ENCODE results near the gene ABCC5.
"Not testable (repeated sequence)": the region's sequence is repeated elsewhere in the genome, so short reads cannot be mapped to it uniquely, and the experiment has no call there.

ABCC5 gene

DNA sequence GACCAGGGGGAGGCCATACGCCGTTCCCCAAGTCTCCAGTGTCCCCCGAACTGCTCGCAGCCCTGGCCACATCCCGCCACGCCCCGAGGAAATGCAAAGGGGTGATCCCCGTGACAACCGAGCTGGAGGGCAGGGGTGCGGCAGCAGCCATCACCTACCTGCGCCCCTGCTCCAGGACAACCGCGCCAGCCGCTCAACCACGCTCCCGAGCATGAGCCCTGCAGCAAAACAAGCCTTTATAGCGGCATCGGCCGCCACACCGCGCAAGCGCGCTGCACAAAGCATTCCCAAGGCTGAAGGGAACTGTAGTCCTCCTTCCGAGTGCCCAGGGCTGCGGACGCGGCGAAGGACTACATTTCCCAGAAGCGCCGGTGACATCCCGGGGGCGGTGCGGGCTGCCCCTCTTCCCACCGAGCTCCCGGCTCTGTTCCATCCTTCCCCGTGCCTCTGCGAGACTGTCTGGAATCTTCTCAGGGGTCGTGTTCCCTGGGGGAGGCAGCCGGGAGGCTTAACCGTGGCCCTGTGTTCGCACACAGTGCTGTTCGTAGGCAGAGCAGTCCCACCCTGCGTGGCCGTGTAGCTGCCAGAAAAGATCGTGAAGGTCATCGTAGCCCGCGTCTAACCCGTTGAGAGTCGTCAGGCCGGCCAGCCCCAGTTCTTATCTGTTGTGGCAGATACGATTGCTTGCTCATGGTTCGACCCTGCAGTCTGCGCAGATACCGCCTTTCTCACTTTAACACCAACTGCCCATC lies at the start of gene ABCC5:
Gene ABCC5, minus strand, starts transcription at position 213 of the 752 bp plus-strand sequence. CDS start 3,492 bp downstream, outside the sequence.
- peak; percentile 70 to 97 (median 92) for DNase-seq

DNA sequence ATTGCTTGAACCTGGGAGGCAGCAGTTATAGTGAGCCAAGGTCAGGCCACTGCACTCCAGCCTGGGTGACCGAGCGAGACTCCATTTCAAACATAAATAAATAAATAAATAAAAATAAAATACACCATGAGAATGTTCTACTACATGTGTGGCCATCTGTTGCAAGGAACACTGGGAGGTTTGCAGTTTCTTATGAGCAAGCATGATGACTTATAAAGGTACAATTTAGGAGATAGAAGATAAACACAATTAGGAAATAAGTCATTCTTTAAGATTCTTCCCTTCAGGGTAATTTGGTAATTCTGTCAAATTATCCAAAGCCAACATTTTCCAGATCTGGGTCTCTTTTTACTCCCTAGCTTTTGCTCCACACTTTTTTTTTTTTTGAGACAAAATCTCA lies 48.5 kb upstream of the ABCC5 start:
- no peak for DNase-seq

DNA sequence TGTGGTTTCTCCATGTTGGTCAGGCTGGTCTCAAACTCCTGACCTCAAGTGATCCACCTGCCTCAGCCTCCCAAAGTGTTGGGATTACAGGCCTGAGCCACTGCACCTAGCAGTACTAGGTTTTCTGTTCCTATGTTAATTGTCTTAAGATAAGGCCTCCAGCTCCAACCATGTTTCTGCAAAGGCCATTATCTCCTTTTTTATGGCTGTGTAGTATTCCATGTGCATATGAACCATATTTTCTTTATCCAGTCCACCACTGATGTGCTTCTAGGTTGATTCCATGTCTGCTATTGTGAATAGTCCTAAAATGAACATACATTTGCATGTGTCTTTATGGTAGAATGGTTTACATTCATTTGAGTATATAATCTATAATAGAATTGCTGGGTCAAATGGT lies 45.0 kb upstream of the ABCC5 start:
- DNase-seq, result no peak

DNA sequence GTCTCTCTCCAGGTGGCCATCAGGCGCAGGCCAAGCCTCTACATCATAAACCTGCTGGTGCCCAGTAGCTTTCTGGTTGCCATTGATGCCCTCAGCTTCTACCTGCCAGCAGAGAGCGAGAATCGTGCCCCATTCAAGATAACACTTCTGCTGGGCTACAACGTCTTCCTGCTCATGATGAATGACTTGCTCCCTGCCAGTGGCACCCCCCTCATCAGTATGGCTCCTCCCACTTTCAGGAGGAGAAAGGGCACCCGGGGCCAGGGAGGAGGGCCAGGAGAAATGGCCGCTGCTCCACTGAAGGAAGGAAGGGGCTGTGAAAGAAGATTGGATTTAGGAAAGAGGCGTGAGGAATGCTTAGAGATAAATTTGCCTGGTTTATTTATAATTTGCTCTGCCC lies 41.7 kb upstream of the ABCC5 start:
- no peak for DNase-seq

DNA sequence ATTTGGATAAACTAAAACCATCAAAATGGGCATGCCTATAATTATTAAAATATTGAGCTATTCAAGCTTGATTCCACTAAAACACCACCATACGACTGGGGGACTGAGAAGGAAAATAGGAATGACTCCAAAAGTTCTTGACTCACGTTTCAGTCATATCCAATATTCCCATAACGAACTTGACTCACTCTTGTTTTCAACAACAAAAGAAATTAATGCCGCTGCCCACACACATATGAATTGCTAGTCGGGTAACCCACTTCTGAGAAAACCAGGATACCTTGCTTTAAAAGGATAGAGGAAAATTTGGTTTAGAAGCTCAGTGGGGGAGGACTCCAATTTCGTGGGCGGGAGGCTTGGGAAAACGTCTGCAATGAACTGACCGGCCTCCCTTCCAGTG lies 40.3 kb upstream of the ABCC5 start:
- no peak for DNase-seq

DNA sequence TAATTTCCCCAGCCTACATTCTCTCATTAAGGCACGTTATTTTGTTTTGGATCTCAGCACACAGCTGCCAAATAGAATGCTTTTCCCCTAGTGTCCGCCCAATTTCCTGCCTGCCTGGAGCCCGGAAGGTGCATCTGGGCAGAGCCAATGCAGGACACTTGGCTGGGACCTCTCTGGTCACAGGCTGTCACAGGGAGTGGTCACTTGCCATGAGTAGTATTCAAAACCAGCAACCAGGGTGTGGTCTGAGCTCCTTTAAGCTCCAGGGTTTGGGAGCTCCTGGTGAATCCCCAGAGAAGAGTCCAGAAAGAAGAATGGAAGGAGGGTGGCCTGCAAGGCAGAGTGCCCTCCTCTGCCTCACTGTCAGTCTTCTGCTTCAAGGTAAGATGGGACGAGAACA lies 35.1 kb upstream of the ABCC5 start, which contains the start of gene HTR3C:
Gene HTR3C, plus strand, starts transcription at position 281 of the 400 bp plus-strand sequence. Its CDS starts 34 bp downstream, at position 315.
- no peak for DNase-seq

DNA sequence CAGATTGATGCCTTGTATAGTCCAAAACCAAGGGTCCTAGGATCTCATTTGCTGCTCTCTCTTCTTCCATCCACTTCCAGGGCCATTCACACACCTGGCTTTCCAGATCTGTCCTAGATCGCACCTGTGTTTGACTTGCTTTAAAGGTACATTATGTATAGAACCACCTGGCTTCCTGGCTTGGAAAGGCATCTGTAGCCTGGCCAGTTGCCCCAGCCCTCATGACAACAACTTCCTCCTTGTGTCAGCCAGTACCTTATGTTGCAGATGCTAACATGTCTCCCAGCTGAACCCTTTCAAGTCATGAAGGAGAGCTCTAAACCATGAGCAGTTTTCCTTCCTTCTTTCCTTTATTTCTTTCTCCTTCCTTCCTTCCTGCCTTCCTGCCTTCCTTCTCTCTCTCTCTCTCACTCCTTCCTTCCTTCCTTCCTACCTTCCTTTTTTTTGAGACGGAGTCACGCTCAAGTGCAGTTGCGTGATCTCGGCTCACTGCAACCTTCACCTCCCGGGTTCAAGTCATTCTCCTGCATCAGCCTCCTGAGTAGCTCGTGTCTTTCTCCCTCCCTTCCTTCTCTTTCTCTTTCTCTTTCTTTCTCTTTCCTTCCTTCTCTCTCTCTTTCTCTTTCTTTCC lies 32.6 kb upstream of the ABCC5 start:
- no peak for DNase-seq

DNA sequence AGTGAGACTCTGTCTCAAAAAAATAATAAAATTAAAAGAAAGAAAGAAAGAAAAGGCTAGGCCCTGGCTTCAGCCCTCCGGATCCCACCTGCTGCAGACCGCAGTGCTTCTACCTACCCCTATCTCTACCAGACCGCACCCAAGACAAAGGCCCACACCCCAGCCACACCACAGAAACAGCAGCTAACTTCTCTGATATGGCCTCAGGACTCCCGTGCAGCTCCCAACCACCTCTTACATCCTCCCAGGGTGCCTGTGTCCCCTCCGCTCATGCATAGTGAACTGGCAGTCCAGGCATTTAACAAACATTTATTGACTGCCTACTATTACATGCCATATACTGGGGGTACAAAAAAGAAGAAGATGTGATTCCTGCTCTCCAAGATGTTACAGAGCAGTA lies 28.3 kb upstream of the ABCC5 start:
- no peak for DNase-seq

DNA sequence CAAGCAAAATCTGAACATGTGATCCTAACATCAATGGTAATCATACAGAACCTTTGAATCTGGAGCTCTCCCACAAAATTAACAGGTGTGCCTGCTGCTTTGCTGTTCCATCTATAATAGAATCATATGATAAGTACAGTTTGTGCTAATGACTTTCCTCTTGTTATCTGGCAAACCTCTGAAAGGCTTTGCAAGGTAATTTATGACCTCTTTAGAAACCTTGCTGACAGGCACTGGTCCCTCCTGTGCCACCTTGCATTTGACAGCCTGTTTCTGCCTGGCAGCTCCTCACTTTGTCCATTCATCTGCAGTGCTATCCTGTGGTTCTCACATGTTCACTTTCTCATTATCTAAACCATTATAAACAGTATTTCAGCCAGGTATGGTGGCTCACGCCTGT lies 24.9 kb upstream of the ABCC5 start:
- no peak for DNase-seq

DNA sequence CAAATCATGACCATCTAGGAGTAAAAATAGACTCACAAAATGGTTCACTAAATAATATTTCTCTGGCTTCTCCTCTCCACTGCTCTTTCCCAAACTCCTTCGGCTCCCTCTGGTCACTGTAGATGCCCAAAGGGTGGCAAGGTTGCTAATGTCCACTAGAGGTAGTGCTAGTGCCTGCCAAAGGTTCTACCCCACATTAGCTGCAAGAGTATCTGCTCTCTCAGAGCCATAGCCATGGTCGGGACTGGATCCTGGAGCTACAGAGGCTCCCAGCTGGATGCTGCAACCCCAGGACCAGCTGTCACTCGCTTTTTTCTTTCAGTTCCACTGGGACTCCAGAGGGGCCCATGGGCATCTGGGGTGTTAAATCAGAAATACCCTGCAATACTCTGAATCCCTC lies 22.3 kb upstream of the ABCC5 start:
- no peak for DNase-seq

DNA sequence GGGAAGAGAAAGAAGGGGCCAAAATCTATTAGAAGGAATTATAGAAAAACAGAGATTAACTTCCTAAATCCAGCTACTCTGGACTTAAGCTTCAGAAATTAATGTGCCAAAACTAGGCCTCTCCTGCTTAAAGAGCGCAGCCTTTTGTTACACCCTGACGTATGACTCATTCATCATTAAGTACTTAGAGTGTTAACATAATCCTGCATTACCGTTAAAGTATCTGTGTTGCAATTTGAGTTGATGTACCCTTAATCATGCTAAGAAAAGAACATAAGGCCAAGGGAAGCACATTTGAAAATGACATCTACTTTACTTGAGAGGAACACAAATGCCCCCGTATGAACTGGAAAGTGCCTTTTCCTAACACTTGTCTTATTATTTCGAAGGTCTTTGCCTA lies 21.7 kb upstream of the ABCC5 start:
- peak in 2 of 56 donors; percentile 6 to 11 for DNase-seq

DNA sequence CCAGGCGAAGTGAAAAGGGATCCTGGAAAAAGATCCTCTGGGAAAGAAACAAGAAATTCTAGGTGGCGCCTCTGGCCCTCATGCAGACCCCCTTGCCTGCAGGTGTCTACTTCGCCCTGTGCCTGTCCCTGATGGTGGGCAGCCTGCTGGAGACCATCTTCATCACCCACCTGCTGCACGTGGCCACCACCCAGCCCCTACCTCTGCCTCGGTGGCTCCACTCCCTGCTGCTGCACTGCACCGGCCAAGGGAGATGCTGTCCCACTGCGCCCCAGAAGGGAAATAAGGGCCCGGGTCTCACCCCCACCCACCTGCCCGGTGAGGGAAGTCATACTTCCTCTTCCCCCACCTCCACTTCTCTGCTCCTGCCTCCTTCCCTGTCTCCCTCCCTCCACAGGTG lies 20.6 kb upstream of the ABCC5 start:
- DNase-seq, result not testable (repeated sequence)

DNA sequence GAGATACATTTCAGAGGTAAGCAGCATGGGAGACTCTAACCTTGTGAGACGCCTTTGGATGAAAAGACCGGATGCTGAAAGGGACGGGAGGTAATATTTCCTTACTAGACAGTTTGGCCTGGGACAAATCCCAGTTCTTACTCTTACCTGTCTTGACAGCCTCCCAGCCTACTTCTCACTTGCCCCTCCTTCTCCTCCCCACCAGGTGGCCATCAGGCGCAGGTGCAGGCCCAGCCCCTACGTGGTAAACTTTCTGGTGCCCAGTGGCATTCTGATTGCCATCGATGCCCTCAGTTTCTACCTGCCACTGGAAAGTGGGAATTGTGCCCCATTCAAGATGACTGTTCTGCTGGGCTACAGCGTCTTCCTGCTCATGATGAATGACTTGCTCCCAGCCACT lies 20.1 kb upstream of the ABCC5 start:
- no peak for DNase-seq

DNA sequence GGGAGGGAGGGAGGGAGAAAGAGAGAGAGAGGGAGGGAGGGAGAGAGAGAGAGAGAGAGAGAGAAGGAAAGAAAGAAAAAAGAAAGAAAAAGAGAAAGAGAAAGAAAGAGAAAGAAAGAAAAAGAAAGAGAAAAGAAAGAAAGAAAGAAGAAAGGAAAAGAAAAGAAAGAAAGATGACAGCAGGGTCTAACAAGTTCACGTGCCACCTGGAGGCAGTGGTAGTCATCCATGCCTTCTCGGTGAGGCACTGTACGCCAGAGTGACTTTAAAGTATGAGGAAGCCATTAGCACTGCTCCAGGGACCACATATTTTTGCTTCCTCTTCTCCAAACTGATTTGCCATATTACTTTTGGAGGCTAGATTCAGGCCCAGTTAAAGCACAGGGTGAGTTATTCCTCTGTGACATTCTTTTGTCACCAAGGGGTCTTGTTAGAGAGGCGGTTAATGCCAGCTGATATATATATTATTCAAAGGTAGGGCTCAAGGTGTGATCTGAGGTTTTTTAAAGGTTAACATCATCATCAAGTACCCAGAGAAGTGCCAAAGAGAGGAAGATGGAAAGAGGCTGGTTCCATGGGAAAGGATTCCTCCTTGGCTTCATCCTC lies 13.6 kb upstream of the ABCC5 start, which contains the start of gene HTR3D:
Gene HTR3D, plus strand, starts transcription at position 556 of the 606 bp plus-strand sequence. Its CDS starts 0 bp downstream, at position 556.
- DNase-seq, result no peak

DNA sequence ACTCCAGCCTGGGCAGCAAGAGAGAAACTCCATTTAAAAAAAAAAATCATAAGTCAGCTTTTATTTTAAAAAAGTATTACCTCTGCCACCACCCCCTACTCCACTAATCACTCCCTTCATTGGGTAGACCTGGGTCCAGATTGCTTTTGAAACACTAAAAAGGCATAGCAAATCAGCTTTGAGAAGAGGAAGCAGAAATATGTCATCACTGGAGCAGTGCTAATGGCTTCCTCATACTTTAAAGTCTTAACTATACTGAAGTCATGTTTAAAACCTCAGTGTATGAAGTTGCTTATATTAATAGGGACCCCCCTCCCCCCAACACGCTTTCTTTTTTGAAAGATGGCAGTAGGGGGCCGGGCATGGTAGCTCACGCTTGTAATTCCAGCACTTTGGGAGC lies 12.9 kb upstream of the ABCC5 start:
- no peak for DNase-seq

DNA sequence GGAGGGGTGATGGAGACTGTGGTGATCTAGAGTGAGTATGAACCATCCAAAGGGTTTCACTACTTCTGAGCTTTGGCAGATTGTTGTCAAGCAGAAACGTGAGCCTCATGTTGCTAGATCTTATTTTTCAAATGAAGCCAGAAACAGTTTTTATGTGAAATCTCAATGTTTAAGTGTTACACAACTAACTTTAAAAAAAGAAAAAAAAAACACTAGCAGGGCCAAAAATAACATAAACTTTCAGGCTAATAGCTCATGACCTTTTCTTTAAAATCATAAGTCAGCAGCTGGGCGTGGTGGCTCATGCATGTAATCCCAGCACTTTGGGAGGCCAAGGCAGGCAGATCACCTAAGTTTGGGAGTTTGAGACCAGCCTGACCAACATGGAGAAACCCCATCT lies 11.8 kb upstream of the ABCC5 start:
- DNase-seq, result no peak

DNA sequence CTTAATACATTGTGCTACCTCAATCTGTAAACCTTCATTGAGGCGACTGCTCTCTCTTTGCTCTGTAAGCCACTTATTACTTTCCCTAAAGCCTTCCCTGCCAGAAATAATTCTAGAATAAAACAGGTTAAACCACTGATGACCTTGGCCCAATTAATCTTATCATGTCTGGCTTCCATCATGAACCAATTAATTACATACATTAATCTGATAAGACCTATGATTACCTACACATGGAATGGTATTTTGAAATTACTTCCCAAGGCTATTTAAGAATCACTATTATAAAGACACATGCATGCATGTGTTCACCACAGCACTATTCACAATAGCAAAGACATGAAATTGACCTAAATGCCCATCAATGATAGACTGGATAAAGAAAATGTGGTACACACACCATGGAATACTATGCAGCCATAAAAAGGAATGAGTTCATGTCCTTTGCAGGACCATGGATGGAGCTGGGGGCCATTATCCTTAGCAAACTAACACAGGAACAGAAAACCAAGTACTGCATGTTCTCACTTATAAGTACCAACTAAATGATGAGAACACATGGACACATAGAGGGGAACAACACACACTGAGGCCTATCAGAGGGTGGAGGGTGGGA lies 10.7 kb upstream of the ABCC5 start:
- not testable (repeated sequence) for DNase-seq

DNA sequence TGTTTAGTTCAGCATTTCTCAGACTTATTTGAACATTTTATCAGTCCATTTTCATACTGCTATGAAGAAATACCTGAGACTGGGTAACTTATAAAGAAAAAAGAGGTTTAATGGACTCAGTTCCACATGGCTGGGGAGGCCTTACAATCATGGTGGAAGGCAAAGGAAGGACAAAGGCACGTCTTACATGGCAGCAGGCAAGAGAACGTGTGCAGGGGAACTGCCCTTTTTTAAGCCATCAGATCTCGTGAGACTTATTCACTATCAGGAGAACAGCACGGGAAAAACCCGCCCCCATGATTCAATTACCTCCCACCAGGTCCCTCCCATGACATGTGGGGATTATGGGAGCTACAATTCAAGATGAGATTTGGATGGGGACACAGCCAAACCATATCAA lies 7.6 kb upstream of the ABCC5 start:
- not testable (repeated sequence) for DNase-seq

DNA sequence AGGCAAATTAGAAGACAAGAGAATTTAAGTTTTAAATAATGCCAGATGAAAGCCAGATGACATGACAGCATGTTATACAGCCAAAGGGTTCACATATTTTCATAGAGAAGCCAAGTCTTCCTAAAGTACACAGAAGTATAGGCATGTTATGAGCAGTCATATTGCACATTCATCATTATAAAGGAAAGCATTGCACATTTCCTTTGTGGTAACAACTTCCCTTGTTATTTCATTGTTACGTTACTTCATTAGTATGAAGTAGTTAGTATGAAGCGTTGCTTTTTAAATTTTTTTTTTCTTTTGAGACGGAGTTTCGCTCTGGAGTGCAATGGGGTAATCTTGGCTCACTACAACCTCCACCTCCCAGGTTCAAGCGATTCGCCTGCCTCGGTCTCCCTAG lies 4.6 kb upstream of the ABCC5 start:
- no peak for DNase-seq

DNA sequence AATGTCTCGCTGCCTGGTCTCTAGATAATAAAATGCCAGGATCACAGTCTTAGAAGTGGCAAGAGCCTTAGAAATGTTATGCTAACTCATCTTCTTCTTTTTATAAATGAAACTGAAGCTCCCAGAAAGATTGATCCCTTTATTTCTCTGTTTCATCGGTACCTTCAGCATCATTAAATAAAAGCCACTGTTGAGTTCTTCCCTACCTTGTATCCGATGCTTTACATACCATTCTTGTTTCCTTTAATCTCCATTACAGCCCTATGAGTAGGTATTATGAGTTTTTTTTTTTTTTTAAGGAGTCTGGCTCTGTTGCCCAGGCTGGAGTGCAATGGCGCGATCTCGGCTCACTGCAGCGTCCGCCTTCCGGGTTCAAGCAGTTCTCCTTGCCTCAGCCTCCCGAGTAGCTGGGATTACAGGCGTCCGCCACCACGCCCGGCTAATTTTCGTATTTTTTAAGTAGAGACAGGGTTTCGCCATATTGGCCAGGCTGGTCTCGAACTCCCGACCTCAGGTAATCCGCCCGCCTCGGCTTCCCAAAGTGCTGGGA lies 815 bp upstream of the ABCC5 start:
- no peak for DNase-seq

DNA sequence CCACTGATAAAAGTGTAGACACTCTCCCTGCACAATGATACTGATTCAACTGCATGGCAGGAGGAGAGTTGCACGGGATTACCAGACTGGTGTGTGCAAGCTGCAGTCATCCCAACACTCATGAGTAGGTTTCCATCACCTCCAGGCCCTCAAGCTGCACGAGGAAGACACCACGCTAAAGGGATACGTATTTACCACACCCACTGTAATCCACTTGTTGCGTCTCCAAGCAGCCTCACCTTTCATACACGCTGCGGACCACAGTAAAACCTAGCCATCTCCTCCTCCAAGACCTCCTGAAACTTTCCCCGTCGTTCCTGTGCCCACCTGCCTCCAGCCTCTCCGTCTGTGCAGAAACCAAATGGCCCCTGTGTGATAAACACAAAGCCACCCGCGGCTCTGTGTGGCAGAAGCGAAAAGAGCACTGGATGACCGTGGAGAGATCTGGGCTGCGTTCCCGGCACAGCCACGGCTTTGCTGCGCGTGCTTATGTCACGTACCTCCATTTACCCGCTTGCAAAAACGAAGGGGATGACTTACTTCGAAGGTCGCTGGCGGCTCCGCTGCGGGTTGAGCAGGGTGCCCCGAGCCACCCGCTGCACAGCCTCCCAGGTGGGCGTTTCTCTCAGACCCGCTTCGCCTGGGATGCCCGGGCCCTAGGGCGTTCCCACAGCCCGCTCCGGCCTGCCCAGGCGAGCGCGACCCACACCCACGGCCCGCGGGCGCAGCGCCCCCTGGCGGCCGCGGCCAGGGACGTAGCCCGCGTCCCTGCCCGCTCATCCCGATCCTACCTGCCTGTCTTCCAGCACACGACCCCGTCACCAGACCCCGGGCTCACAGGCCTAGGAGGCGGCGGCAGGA lies 643 bp downstream of the ABCC5 start:
- peak in 49 of 56 donors; percentile 26 to 78 (median 61) for DNase-seq

All from nucleus accumbens (tissue), 56 donors.